Fibroblast of villous mesenchyme (primary cell): ENCODE measurements around the gene U2AF2. TPM values are rescaled to one million over a fixed set of nuclear protein-coding genes. Genes with fewer than 3 reads are reported as not detected.

Experiments
- DNase-seq: peaks from one replicate; pipeline ENCODE4 v3.0.0-alpha.2; 2010; ENCODE audit warnings: low read depth
- H3K4me3 ChIP-seq: 2 replicates; pipeline ENCODE4 v1.5.1; 2011; ENCODE audit warnings: low read depth, mild to moderate bottlenecking, low read length
- total RNA-seq: library from RNA; depleted of rRNA; stranded (reverse); fragments of >200 nt; gene quantifications from 2 replicates; pipeline ENCODE4 v1.2.3, GENCODE V29; 2012
- TF ChIP-seq, protein P1 (sequence below): IDR thresholded peaks from 2 replicates; pipeline ENCODE4 v1.5.1; 2012; ENCODE audit warnings: low read depth, mild to moderate bottlenecking, low read length; ENCODE audit not compliant: insufficient read depth

Gene U2AF2
- total RNA-seq, 1 donor: 111 TPM

- H3K4me3 ChIP-seq: no peak overlapping the region
- TF ChIP-seq, protein P1, sequence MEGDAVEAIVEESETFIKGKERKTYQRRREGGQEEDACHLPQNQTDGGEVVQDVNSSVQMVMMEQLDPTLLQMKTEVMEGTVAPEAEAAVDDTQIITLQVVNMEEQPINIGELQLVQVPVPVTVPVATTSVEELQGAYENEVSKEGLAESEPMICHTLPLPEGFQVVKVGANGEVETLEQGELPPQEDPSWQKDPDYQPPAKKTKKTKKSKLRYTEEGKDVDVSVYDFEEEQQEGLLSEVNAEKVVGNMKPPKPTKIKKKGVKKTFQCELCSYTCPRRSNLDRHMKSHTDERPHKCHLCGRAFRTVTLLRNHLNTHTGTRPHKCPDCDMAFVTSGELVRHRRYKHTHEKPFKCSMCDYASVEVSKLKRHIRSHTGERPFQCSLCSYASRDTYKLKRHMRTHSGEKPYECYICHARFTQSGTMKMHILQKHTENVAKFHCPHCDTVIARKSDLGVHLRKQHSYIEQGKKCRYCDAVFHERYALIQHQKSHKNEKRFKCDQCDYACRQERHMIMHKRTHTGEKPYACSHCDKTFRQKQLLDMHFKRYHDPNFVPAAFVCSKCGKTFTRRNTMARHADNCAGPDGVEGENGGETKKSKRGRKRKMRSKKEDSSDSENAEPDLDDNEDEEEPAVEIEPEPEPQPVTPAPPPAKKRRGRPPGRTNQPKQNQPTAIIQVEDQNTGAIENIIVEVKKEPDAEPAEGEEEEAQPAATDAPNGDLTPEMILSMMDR: no peak
- no peak for DNase-seq
These were observed 2.3 kb upstream of the U2AF2 start for GRCh38 chr19:55652311-55653128.

DNA sequence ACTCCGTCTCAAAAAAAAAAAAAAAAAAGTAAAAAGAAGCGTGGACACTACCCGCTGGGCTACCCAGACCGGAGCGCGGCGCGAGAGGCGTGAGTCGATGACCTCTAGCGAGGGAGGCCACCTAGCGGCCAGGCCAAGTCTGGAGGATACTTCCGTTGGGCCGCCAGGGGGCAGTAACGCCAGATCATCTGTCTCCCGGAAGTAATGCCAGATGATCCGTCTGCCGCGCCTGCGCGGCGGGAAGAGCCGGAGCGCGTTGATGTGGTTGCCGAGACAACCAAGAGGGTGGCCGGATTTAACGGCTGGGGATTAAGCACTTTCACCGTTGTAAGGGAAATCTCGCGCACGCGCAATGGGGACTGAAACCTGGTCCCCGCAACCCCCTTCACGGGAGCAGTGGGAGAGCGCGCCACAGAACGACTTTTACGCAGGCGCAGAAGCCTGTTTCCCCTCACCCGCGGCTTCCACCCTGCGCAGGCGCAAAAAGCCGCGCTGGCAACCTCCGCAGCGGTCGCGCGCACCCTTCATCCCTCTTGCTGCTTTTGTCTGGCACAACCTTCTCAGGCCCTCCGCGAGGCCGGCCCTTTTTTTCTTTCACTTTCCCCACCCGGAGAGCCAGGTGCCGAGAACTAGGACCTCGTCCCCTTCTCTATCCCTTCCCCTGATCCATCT, 1.0 kb upstream of the U2AF2 start:
- peak overlapping the region; percentile 77 for H3K4me3 ChIP-seq
- TF ChIP-seq, protein P1: peak; percentile 100
- DNase-seq: peak; percentile 100

- TF ChIP-seq, protein P1: no peak
- H3K4me3 ChIP-seq: peak overlapping the region; percentile 77
- DNase-seq: peak; percentile 100
These were observed 440 bp upstream of the U2AF2 start for GRCh38 chr19:55654323-55654867.

DNA sequence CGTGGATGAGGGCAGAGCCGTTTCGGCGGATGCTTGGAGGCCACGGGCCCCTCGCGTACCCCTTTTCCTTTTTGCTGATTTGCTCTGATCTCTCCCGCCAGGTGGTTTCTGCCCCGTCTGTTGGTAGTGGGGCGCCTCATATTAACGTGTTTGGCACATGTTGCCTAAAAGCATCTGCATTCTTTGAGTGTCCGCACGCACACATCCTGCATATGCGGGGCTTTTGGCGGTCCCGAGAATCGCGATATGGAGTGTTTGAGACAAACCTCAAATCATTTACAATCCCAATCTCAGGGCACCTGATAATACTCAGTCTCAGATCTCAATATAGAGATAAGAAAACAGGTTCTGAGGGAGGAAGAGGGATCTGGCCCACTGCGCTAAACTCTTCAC, 809 bp downstream of the U2AF2 start:
- peak overlapping the region; percentile 77 for H3K4me3 ChIP-seq
- TF ChIP-seq, protein P1: no peak
- DNase-seq: no peak

- TF ChIP-seq, protein P1: no peak
- peak overlapping the region; percentile 77 for H3K4me3 ChIP-seq
- no peak for DNase-seq
These were observed 1.7 kb downstream of the U2AF2 start for GRCh38 chr19:55656552-55656951.

DNA sequence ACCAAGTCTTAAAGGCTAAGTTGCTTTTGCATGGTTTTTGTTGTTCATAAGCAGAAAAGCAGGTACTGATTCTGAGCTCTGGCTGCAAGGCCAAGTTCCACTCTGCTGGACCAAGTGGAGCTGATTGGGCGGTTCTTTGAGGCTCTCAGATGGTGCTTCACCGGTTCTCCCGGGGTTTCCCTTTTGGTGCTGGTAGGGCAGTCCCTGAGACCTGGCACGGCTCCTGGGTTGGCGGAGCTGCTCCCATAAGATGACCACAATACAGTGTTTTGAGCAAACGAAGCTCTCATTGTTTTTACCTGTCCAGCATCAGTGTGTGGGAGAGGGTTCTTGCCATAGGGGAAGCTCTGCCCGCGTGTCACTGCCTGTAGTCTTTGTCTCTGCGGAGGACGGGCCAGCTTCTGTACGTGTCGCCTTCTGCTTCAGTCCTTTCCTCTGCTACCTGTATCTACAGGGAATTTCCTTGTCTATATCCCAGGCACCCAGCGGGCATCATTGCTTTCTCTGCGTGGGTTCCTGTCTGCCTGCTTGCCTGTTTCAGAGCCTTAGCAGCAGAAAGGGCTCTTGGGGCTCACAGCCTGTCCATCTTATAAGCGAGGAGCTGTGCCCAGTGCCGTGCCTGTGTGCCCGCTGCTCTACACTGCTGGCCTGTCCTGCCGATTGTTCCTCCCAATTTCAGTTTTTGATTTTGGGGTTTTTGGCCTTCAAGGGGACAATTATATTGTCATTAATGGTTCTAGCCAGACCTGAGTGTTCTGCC, 2.3 kb downstream of the U2AF2 start:
- TF ChIP-seq, protein P1: no peak
- peak overlapping the region; percentile 77 for H3K4me3 ChIP-seq
- no peak for DNase-seq
